ENCODE results near the gene MRTFA.

GRCh38 chr22:40417041-40417440 lies 219.5 kb downstream of the MRTFA start:
- TF ChIP-seq CTCF (IDR thresholded peaks at IDR 0.05) (no peak), POLR2A (IDR thresholded peaks at IDR 0.05) (no peak)
